ENCODE results near the gene EPB41L4B. TPM values are rescaled to one million over a fixed set of nuclear protein-coding genes. Genes with fewer than 3 reads are reported as not detected.
A peak's percentile ranks its signal among the peaks of the same experiment; 100 is the strongest.

The EPB41L4B gene
- total and polyA plus RNA-seq, 2 of the 13 experiments (the other 11 are each of a cell fraction or from before 2014, with no cell fraction given), result 17.6 to 22.1 TPM

DNA sequence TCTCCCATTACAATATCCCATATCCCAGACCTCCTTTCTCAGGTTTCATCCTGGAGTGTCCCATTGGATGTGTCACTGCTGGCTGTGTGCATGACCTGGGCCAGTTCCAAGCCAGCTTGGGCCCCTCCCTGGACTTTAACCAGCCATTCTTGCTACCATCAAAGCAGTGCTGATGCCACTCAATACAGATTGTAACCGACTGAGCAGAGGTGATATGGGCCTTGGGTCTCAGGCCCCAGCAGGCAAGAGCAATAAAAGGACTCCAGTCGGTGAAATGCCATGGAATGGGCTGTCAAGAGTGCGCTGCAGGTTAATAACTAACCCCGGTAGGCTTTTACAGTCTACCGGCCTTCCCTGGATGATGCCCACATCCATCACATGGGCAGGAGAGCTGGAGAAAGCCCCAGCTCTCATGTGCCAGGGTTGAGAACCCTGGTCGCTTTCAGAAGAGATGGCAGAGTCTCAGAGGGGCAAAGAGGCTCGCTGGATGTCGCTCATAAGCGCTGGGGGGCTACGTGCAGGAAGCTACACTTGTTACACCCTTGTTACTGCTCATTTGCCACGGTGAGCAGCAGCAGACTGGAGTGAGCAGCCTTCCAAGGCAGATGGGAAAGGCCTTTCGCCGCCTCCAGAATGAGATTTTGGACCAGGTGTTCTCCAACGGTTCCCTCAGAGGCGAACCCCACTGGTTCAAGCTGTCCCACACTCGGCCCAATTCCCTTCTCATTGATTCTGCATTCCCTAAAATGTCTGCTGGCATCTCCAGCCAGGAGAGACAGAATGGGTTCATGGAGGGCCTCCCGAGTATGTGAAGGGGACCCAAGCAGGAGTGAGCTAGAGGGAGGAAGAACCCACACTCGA lies 13.2 kb downstream of the EPB41L4B start (continued):
- TF ChIP-seq ZNF280D (CRISPR knock-in tag; IDR thresholded peaks at IDR 0.05) (0 out of 2 replicates have a peak, but pooled peaks have one; percentile 52), MIER2 (CRISPR knock-in tag; IDR thresholded peaks at IDR 0.05) (peak; percentile 75)
- TF ChIP-seq, protein P1, sequence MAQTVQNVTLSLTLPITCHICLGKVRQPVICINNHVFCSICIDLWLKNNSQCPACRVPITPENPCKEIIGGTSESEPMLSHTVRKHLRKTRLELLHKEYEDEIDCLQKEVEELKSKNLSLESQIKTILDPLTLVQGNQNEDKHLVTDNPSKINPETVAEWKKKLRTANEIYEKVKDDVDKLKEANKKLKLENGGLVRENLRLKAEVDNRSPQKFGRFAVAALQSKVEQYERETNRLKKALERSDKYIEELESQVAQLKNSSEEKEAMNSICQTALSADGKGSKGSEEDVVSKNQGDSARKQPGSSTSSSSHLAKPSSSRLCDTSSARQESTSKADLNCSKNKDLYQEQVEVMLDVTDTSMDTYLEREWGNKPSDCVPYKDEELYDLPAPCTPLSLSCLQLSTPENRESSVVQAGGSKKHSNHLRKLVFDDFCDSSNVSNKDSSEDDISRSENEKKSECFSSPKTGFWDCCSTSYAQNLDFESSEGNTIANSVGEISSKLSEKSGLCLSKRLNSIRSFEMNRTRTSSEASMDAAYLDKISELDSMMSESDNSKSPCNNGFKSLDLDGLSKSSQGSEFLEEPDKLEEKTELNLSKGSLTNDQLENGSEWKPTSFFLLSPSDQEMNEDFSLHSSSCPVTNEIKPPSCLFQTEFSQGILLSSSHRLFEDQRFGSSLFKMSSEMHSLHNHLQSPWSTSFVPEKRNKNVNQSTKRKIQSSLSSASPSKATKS (CRISPR knock-in tag; IDR thresholded peaks at IDR 0.05), result no peak

DNA sequence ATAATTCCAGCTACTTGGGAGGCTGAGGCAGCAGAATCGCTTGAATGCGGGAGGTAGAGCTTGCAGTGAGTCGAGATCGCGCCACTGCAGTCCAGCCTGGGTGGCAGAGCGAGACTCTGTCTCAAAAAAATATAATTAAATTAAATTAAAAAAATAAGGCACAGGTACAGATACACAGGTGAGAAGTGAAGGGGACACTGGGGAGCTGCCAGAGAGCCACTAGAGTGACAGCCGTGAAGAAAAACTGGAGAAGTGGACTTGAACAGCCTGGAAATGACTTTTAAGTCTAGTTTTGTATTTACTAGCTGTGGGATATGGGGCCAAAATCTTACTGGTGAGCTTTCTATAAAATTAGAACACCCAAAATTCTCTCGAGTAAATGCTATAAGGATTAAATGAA lies 15.1 kb downstream of the EPB41L4B start:
- Histone ChIP-seq H3K9ac (ENCODE audit: insufficient read depth, low read depth, low read length) (no peak overlapping the region), H3K79me2 (ENCODE audit: insufficient read depth, low read length) (peaks cover 66% of the 10 kb centered on the region), H3K4me3 (replicated peaks in 1 of 3; ENCODE audit: insufficient read depth in 1 of 3, low read depth in 2 of 3, low read length in 3 of 3) (no peak overlapping the region), H4K20me1 (ENCODE audit: insufficient read depth, low read length) (no peaks in the 10 kb centered on the region), H3K36me3 (replicated peaks in 1 of 2; ENCODE audit: control insufficient read depth in 1 of 2, insufficient read depth in 2 of 2, low read length in 2 of 2) (no peaks in the 10 kb centered on the region), H2AFZ (ENCODE audit: low read length) (no peak overlapping the region), H3K27me3 (ENCODE audit: control insufficient read depth in 1 of 2, insufficient read depth in 2 of 2, low read length in 2 of 2) (no peaks in the 10 kb centered on the region), H3K4me1 (ENCODE audit: insufficient read depth, low read length) (peaks cover 71% of the 10 kb centered on the region), H3K27ac (ENCODE audit: extremely low read length, insufficient read depth, low read length) (no peak overlapping the region), H3K9me3 (ENCODE audit: low read length) (no peaks in the 10 kb centered on the region), H3K4me2 (ENCODE audit: low read depth, low read length) (no peak overlapping the region)
- no TSS peak for BruUV-seq (replicated peaks)
- TF ChIP-seq ISL2 (CRISPR knock-in tag; IDR thresholded peaks at IDR 0.05), result no peak
- TF ChIP-seq ZBTB26 (CRISPR knock-in tag; IDR thresholded peaks at IDR 0.05; ENCODE audit: borderline replicate concordance), result no peak
- no peak for TF ChIP-seq ZBTB49 (CRISPR knock-in tag; IDR thresholded peaks at IDR 0.05; ENCODE audit: borderline replicate concordance)
- no peak for TF ChIP-seq ESRRA (CRISPR knock-in tag; IDR thresholded peaks at IDR 0.05; ENCODE audit: low read depth)
- ChIA-PET POLR2A (no interaction called here), CTCF (ENCODE audit: low intra/inter-chr PET ratio, low total read pairs) (no interaction called here)
- DNase-seq (ENCODE audit: low spot score) (no peak), FAIRE-seq (no peak), ATAC-seq (no peak)
- intact Hi-C loops (cut with micrococcal nuclease; ENCODE audit: unreplicated experiment) (no loop called here), in situ Hi-C loops (cut with HindIII; ENCODE audit: extremely low pct_ligation_motif_present, low pct_unique_long_range_greater_than_20kb) (no loop called here)
- whole genome bisulfite sequencing (ENCODE audit: low lambda C conversion rate), result 96% methylated on average over 8 of the region's 8 CpGs

Measured in HepG2 (cell line).